Neuronal stem cell (in vitro differentiated cells): Measurements from ENCODE around the gene ZNF764.

Experiments
- DNase-seq: peaks from one replicate; pipeline ENCODE4 v3.0.0-alpha.2; 2013; ENCODE audit warnings: low spot score
- H2AFZ ChIP-seq: one replicate; pipeline ENCODE4 v1.6.1; 2013; ENCODE audit warnings: mild to moderate bottlenecking, low read length, inconsistent platforms
- H2AK5ac ChIP-seq: 2 replicates; pipeline ENCODE4 v1.6.1; 2013; ENCODE audit warnings: low read depth, mild to moderate bottlenecking, inconsistent platforms, low read length, moderate library complexity, mixed read lengths
- H2BK120ac ChIP-seq: 2 replicates; pipeline ENCODE4 v1.6.1; 2013; ENCODE audit warnings: low read depth, mild to moderate bottlenecking, inconsistent platforms, low read length, moderate library complexity, mixed read lengths
- H2BK12ac ChIP-seq: one replicate; pipeline ENCODE4 v1.6.1; 2013; ENCODE audit warnings: low read length, inconsistent platforms
- H2BK15ac ChIP-seq: 2 replicates; pipeline ENCODE4 v1.6.1; 2013; ENCODE audit warnings: mild to moderate bottlenecking, low read length, inconsistent platforms, mixed read lengths
- H2BK5ac ChIP-seq: one replicate; pipeline ENCODE4 v1.6.1; 2013; ENCODE audit warnings: inconsistent platforms, mild to moderate bottlenecking, low read length, moderate library complexity
- H3K14ac ChIP-seq: one replicate; pipeline ENCODE4 v1.6.1; 2013; ENCODE audit warnings: low read length, inconsistent platforms
- H3K18ac ChIP-seq: 2 replicates; pipeline ENCODE4 v1.6.1; 2013; ENCODE audit warnings: low read length, inconsistent platforms
- H3K23ac ChIP-seq: 2 replicates; pipeline ENCODE4 v1.6.1; 2013; ENCODE audit warnings: low read depth, mild to moderate bottlenecking, mixed read lengths, low read length, inconsistent platforms; ENCODE audit not compliant: poor library complexity
- H3K27ac ChIP-seq: replicated peaks from 3 replicates; pipeline ENCODE4 v1.5.1; 2013; ENCODE audit warnings: low read length, inconsistent platforms
- H3K27me3 ChIP-seq, 3 experiments: 2 replicates each; pipeline ENCODE4 v1.6.1; 2013; ENCODE audit warnings: low read length in 3 of 3, mild to moderate bottlenecking in 2 of 3, inconsistent platforms in 1 of 3, low read depth in 1 of 3, mixed read lengths in 1 of 3, moderate library complexity in 1 of 3; ENCODE audit not compliant: control insufficient read depth in 3 of 3, insufficient read depth in 3 of 3
- H3K36me3 ChIP-seq, 2 donors: replicated peaks in 1 of 2; 2 replicates each; pipeline ENCODE4 v1.6.1; 2013; ENCODE audit warnings: low read length in 2 of 2; ENCODE audit not compliant: control insufficient read depth in 2 of 2, insufficient read depth in 2 of 2
- H3K4ac ChIP-seq: 2 replicates; pipeline ENCODE4 v1.6.1; 2013; ENCODE audit warnings: inconsistent platforms, mild to moderate bottlenecking, low read length, moderate library complexity
- H3K4me1 ChIP-seq, 2 donors: 1 replicate in 1 of 2; 2 replicates in 1 of 2; pipeline ENCODE4 v1.6.1; 2013; ENCODE audit warnings: low read length in 2 of 2, low read depth in 1 of 2; ENCODE audit not compliant: control insufficient read depth in 2 of 2, insufficient read depth in 1 of 2
- H3K4me2 ChIP-seq: one replicate; pipeline ENCODE4 v1.6.1; 2013; ENCODE audit warnings: mild to moderate bottlenecking, low read length, inconsistent platforms; ENCODE audit not compliant: insufficient read depth, poor library complexity, severe bottlenecking
- H3K4me3 ChIP-seq, 2 donors: 2 replicates each; pipeline ENCODE4 v1.5.1; 2013; ENCODE audit warnings: low read length in 2 of 2, mild to moderate bottlenecking in 2 of 2, inconsistent platforms in 1 of 2, moderate library complexity in 1 of 2
- H3K79me1 ChIP-seq: one replicate; pipeline ENCODE4 v1.6.1; 2013; ENCODE audit warnings: low read depth, mild to moderate bottlenecking, inconsistent platforms, low read length, moderate library complexity
- H3K9ac ChIP-seq: one replicate; pipeline ENCODE4 v1.6.1; 2013; ENCODE audit warnings: mild to moderate bottlenecking, low read depth, low read length, inconsistent platforms; ENCODE audit not compliant: poor library complexity
- H3K9me3 ChIP-seq, 2 donors: replicated peaks in 1 of 2; 2 replicates each; pipeline versions ENCODE3 to v1.6.1; 2013; ENCODE audit warnings: low read length in 2 of 2, mild to moderate bottlenecking in 2 of 2, inconsistent platforms in 1 of 2, low read depth in 1 of 2, mixed read lengths in 1 of 2, moderate library complexity in 1 of 2; ENCODE audit not compliant: control insufficient read depth in 2 of 2, insufficient read depth in 1 of 2
- H4K8ac ChIP-seq: one replicate; pipeline ENCODE4 v1.6.1; 2013; ENCODE audit warnings: low read depth, mild to moderate bottlenecking, inconsistent platforms, low read length, moderate library complexity
- H4K91ac ChIP-seq: one replicate; pipeline ENCODE4 v1.6.1; 2013; ENCODE audit warnings: low read length, low read depth, mild to moderate bottlenecking, inconsistent platforms; ENCODE audit not compliant: poor library complexity
- WGBS, 2 donors: extraction: QIAGEN DNeasy Blood & Tissue Kit; methylation state at CpG; one replicate each; pipeline ENCODE4 v1.1.7; 2013; ENCODE audit warnings: missing lambda C conversion rate in 2 of 2, mixed read lengths in 1 of 2; ENCODE audit not compliant: insufficient read length in 2 of 2, insufficient replicate concordance in 1 of 2; ENCODE audit errors: extremely low coverage in 2 of 2; 5-methylcytosine and 5-hydroxymethylcytosine counted together

The ZNF764 gene

GRCh38 chr16:30565526-30565925 is 7.4 kb upstream of the ZNF764 start:
- no peak overlapping the region for H3K4ac ChIP-seq

GRCh38 chr16:30562021-30562420 is 3.8 kb upstream of the ZNF764 start:
- Histone ChIP-seq H2BK5ac (no peak overlapping the region), H3K14ac (peak overlapping the region; percentile 56), H3K79me1 (peaks cover 6% of the 10 kb centered on the region), H3K4me2 (no peak overlapping the region), H3K27ac (no peak overlapping the region), H4K8ac (no peak overlapping the region), H3K36me3 (no peaks in the 10 kb centered on the region), H2BK12ac (no peak overlapping the region), H3K4me1 (peaks cover 5 to 7% of the 10 kb centered on the region in 2 donors), H2AFZ (no peak overlapping the region), H3K4ac (no peak overlapping the region), H2BK15ac (no peak overlapping the region), H3K4me3 (peak overlapping the region in 1 of 2 donors; percentile 44), H2BK120ac (no peak overlapping the region), H2AK5ac (peak overlapping the region; percentile 79), H3K9ac (no peak overlapping the region), H3K23ac (no peak overlapping the region), H4K91ac (no peak overlapping the region), H3K27me3 (peaks cover 0 to 7% (median 0%) of the 10 kb centered on the region in 3 experiments), H3K9me3 (peaks cover 0 to 4% of the 10 kb centered on the region in 2 donors), H3K18ac (no peak overlapping the region)
- WGBS, 2 donors: no CpG with 5 or more reads among the region's 14 CpGs
- DNase-seq: no peak

More at GRCh38 chr16:30565526-30565925, 7.4 kb upstream of the ZNF764 start:
- H2BK12ac ChIP-seq: no peak overlapping the region
- no peak overlapping the region for H3K4me3 ChIP-seq
- H3K27me3 ChIP-seq: peaks cover 0 to 7% (median 0%) of the 10 kb centered on the region in 3 experiments
- no peak overlapping the region for H2BK120ac ChIP-seq
- no peak overlapping the region for H4K8ac ChIP-seq
- H3K36me3 ChIP-seq: peaks cover 0 to 7% of the 10 kb centered on the region in 2 donors
- no peak overlapping the region for H3K18ac ChIP-seq
- no peak overlapping the region for H3K27ac ChIP-seq
- no CpG with 5 or more reads among the region's 7 CpGs for WGBS, 2 donors
- H3K9me3 ChIP-seq: peaks cover 0 to 4% of the 10 kb centered on the region in 2 donors
- no peak overlapping the region for H4K91ac ChIP-seq
- peaks cover 0 to 4% of the 10 kb centered on the region in 2 donors for H3K4me1 ChIP-seq
- no peak overlapping the region for H3K9ac ChIP-seq
- no peak overlapping the region for H3K14ac ChIP-seq
- H2BK15ac ChIP-seq: no peak overlapping the region
- H2AFZ ChIP-seq: peak overlapping the region; percentile 58
- no peak overlapping the region for H3K4me2 ChIP-seq
- peaks cover 5% of the 10 kb centered on the region for H3K79me1 ChIP-seq
- DNase-seq: no peak
- no peak overlapping the region for H2BK5ac ChIP-seq
- H3K23ac ChIP-seq: no peak overlapping the region
- no peak overlapping the region for H2AK5ac ChIP-seq

DNA sequence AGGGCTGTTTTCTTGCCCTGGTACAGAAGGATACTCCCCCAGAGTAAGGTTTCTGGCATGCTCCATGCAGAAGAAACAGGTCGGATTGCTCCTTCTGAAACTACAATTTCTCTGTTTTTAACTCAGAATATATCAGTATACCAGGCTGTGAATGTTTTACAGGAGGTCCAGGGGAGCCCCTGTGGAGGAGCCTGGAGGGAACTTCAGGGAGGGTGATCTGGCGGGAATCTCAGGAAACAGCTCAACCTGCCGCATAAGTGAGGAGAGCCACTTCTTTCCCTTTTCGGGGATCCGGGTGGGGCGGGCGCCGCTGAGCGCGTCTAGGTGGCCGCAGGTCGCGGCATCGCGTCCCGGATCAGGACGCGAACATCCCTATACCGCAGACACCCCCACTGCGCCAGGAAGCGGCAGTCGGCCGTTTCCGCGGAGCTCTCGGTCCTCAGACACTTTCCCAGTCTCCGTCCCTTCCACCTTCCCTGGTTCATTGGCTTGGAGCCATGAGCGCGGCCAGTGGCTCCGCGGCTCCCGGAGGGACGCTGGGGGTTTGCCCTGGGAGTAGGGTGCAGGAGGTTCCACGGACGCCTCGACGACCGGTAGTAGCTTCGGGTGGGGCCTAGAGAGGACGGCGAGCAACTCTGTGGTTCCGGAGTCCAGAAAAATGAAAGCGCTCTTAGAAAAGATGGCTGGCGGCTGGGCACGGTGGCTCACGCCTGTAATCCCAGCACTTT is 3.1 kb upstream of the ZNF764 start:
- Histone ChIP-seq H2AFZ (peak overlapping the region; percentile 56), H3K4ac (no peak overlapping the region), H2BK120ac (no peak overlapping the region), H4K8ac (no peak overlapping the region), H3K23ac (no peak overlapping the region), H2BK5ac (peak overlapping the region; percentile 1), H3K36me3 (peaks cover 2 to 3% of the 10 kb centered on the region in 2 donors), H3K9me3 (peaks cover 0 to 3% of the 10 kb centered on the region in 2 donors), H3K27me3 (peaks cover 0 to 7% (median 0%) of the 10 kb centered on the region in 3 experiments), H2BK12ac (no peak overlapping the region), H3K4me1 (peaks cover 6 to 7% of the 10 kb centered on the region in 2 donors), H3K4me3 (peak overlapping the region in 1 of 2 donors; percentile 30), H4K91ac (no peak overlapping the region), H3K27ac (no peak overlapping the region), H3K9ac (no peak overlapping the region), H3K18ac (peak overlapping the region; percentile 20), H2BK15ac (no peak overlapping the region), H3K14ac (no peak overlapping the region), H3K4me2 (peak overlapping the region; percentile 23), H3K79me1 (peaks cover 3% of the 10 kb centered on the region), H2AK5ac (peak overlapping the region; percentile 61)
- WGBS, 2 donors: no CpG with 5 or more reads among the region's 46 CpGs
- DNase-seq: no peak

DNA sequence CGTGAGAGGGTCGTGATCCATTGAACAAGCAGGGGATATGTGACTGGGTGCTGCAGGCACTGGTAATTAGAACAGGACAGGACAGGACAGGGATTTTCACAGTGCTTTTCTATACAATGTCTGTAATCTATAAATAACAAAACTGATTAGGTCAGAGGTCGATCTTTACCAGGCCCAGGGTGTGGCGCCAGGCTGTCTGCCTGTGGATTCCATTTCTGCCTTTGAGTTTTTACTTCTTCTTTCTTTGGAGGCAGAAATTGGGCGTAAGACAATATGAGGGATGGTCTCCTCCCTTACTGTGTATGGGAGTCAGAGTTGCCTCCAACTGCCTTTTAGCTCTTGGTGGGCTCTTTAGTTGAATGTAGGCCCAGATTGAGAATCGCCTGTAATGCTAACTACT is 1.5 kb upstream of the ZNF764 start:
- Histone ChIP-seq H3K36me3 (peaks cover 7 to 19% of the 10 kb centered on the region in 2 donors), H4K8ac (no peak overlapping the region), H4K91ac (no peak overlapping the region), H2AK5ac (no peak overlapping the region), H2BK120ac (no peak overlapping the region), H3K27me3 (peaks cover 0 to 7% (median 0%) of the 10 kb centered on the region in 3 experiments), H3K4ac (no peak overlapping the region), H2BK5ac (no peak overlapping the region), H3K27ac (no peak overlapping the region), H3K23ac (no peak overlapping the region), H3K9ac (no peak overlapping the region), H3K4me2 (no peak overlapping the region), H2BK15ac (no peak overlapping the region), H3K9me3 (no peaks in the 10 kb centered on the region), H3K18ac (no peak overlapping the region), H3K4me3 (no peak overlapping the region), H3K4me1 (peaks cover 6 to 7% of the 10 kb centered on the region in 2 donors), H3K14ac (no peak overlapping the region), H2BK12ac (no peak overlapping the region), H2AFZ (no peak overlapping the region), H3K79me1 (peaks cover 9% of the 10 kb centered on the region)
- no peak for DNase-seq
- no CpG with 5 or more reads among the region's 6 CpGs for WGBS, 2 donors
